GM12872 (cell line): ENCODE data around the gene CDC42EP3.

ENCODE experiments used
- CTCF ChIP-seq: IDR thresholded peaks from 3 replicates; pipeline ENCODE4 v1.5.1; 2011; ENCODE audit warnings: low read depth, mild to moderate bottlenecking, low read length, moderate library complexity; ENCODE audit not compliant: insufficient read depth

The CDC42EP3 gene

GRCh38 chr2:37601569-37601968 lies 69.9 kb downstream of the CDC42EP3 start:
- TF ChIP-seq CTCF, result no peak

- no peak for TF ChIP-seq CTCF
Observed at GRCh38 chr2:37600735-37601134, 70.7 kb downstream of the CDC42EP3 start.

- TF ChIP-seq CTCF, result no peak
Observed at GRCh38 chr2:37599688-37600525, 71.5 kb downstream of the CDC42EP3 start.

- TF ChIP-seq CTCF, result no peak
Observed at GRCh38 chr2:37593694-37594093, 77.7 kb downstream of the CDC42EP3 start.

GRCh38 chr2:37593024-37593423 lies 78.4 kb downstream of the CDC42EP3 start:
- no peak for TF ChIP-seq CTCF
